Stimulated activated CD8-positive, alpha-beta memory T cell treated with anti-CD3 and anti-CD28 coated beads, Interleukin-12 subunit alpha, Interleukin-12 subunit beta, amount 100 ng/mL, for 24 hours (primary cell): ENCODE measurements around the gene CLCN2.

Source experiments
- DNase-seq: peaks from one replicate; pipeline ENCODE4 v3.0.0-alpha.2; 2020; ENCODE audit errors: extremely low read depth

Gene CLCN2

DNA sequence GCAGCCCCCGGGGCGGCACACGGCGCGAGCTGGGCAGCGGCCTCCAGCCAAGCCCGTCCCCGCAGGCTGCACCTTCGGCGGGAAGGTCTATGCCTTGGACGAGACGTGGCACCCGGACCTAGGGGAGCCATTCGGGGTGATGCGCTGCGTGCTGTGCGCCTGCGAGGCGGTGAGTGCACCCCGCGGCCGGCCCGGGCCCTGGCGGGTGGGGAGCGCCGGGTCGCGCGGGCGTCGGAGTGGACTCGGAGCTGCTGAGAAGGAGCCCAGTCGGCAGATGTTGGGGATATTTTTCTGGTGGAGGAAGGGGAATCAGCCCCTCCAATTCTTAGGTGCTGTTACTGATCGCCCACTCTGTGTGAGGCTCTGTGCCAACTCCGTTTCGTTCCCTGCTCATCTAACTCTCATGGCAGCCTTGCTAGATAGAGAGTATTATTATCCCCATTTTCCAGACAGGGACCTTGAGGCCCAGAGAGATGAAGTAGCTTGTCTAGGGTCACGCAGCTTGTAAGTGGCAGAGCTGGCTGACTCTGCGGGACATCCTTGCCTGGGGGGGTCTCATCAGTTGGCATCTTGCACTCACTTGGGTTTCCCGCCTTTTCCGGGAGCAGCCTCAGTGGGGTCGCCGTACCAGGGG is 19.3 kb upstream of the CLCN2 start:
- no peak for DNase-seq

- no peak for DNase-seq
Observed at GRCh38 chr3:184380185-184380626, 18.8 kb upstream of the CLCN2 start.

GRCh38 chr3:184379358-184380184 is 18.2 kb upstream of the CLCN2 start, which contains the start of gene CHRD:
TSS of gene CHRD (plus strand) at chr3:184380054. CDS start at chr3:184380319, 265 bp downstream.
- DNase-seq: no peak

DNA sequence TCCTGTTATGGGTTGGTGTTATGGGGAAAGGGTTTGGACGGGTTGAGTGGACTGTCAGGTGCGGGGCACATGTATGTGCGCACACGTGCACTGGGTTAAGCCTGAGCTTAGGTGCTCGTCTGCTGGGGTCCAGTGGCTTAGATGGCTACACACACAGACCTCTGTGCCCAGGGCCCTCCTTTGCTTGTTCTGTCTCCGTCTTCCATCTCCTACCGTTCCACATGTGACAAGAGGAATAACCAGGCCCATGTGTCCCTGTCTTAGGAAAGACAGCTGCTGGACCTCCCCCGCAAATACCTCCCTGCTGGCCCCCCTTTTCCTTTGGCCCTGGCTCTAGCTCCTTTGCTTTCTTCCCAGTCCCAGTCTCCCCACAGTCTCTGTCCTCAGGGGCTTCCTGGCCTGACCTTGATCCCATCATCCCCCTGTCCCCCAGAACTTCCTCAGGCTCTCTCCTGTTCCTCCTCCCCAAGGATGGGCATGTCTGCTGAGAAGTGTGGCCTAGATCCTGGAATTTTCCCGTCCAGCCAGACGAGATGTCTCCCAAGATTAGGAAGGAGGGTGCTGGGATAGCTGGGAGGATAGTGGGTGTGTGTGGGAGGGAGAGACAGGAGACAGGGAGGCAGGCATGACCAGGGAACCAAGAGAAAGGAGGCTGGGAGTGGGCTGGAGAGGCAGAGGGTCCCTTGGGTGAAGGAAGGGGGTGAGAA is 17.4 kb upstream of the CLCN2 start:
- no peak for DNase-seq

- DNase-seq: no peak
Observed at GRCh38 chr3:184377882-184378445, 16.6 kb upstream of the CLCN2 start, which contains the start of gene THPO. TSS of gene THPO (minus strand) at chr3:184378207. CDS start at chr3:184376259, 1,948 bp downstream.

- DNase-seq: no peak
Observed at GRCh38 chr3:184377374-184377773, 16.0 kb upstream of the CLCN2 start.

DNA sequence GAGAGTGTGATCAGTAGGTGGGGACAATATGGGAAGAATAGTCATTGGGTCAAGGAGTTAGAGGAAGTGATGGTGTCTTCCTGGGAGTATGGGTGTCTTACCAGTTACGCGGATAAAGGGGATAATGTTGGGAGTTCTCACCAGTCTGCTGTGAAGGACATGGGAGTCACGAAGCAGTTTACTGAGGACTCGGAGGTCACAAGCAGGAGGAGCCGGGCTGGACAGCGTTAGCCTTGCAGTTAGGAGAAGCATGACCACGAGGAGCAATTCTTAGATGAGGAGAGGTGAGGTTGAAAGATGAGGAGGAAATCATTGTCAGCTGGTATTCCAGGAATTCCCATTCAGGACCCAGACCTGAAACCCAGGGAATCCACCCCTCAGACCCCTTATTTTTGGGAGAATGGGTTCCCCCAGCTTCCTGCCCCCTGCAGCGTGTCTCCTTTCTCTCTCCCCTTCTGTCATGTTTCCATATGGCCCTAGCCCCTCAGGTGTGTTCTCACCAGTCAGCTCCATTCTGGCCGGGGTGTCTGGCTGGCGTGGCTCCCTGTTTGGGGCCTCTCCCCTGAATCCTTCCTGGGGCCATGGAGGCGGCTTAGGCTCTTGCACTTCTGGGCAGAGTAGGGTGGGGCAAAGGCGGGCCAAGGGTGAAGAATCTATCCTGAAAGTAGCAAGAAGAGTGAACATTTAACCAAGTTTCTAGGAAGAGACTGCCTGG is 14.5 kb upstream of the CLCN2 start:
- no peak for DNase-seq

DNA sequence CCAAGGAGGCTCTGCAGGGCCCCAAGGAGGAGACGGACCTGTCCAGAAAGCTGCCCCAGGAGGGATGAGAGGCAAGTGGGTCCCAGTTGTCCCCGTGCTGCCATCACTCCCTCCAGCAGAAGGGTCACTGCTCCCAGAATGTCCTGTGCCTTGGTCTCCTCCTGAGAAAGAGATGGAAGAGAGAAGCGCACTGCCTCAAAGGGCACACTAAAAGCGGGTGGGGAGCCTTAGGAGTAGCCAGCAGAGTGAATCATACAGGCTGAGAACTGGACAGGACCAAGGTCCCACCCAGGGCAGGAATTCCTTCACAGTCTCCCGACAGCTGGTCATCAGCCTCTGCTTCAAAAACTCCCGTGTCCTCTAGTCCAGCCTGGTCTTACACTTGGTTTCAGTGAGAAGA is 12.0 kb upstream of the CLCN2 start:
- DNase-seq: no peak

DNA sequence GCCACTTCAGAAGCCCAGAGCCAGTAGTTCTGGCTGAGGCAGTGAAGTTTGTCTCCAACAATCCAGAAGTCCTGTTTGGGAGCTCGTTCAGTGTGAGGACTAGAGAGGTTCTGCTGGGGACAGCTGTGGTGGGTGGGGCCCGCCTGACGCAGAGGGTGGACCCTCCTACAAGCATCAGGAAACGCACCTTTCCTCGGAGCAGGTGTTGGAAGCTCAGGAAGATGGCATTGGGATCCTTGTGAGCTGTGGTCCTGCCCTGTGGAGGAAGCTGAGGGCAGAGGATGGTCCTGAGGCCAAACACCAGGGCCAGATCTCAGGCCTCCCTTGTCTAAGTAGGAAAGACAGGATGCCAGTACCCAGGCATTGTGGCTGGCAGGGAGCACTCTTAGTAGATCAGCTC is 11.5 kb upstream of the CLCN2 start:
- DNase-seq: no peak

- no peak for DNase-seq
Observed at GRCh38 chr3:184372296-184372821, 11.0 kb upstream of the CLCN2 start.

DNA sequence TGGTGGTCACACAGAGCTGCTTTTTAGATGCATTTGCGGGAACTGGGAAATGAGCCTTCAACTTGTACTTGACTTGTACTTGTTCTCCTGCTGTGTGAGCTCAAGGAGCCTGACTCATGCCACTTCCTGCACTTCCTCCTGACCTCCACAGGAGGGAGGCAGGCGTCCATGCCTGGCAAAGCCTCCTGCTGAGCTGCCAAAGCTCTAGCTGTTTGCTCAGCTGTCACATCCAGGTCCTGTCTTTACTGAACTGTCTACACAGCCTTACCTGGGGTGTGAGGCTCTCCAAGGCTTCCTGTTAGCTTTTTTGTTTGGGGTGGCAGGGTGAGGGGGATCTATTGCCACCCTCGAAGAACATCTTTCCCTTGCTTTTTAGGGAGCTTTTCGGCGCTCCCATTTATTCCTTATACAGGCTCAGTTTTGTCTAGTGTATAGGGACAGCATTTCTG is 10.2 kb upstream of the CLCN2 start:
- DNase-seq: no peak

DNA sequence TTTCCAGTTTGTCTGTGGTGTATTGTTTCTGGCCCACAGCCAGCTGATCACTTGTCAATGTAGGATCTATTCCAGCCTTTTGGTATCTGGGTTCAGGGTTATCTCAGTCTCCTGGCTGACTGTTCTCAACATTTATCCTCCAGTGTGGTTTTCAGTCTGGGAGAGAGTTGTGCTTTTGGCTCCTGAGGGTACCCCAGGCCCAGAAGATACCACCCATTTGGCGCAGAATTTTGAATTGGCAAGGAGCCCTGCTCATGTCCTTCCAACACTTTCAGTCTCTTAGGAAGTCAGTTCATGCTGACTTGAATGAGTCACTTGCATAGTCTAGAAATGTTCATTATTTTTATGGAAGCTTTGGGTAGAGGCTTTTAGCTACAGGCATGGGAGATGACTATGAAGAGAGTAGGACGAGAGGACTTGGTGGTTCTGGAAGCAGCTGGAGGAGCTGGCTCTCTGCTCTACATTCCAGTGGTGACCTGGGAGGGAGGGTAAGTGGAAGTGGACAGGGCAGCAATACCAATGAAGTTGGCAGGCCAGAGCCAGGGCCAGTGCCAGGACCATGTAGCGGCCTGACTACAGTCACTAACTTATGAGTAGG is 7.3 kb upstream of the CLCN2 start:
- no peak for DNase-seq

- DNase-seq: no peak
Observed at GRCh38 chr3:184368116-184368515, 6.7 kb upstream of the CLCN2 start.

GRCh38 chr3:184366619-184367289 is 5.3 kb upstream of the CLCN2 start:
- no peak for DNase-seq

- peak; percentile 86 for DNase-seq
Observed at GRCh38 chr3:184362668-184363546, 1.5 kb upstream of the CLCN2 start.

- no peak for DNase-seq
Observed at GRCh38 chr3:184361932-184362667, 695 bp upstream of the CLCN2 start.

DNA sequence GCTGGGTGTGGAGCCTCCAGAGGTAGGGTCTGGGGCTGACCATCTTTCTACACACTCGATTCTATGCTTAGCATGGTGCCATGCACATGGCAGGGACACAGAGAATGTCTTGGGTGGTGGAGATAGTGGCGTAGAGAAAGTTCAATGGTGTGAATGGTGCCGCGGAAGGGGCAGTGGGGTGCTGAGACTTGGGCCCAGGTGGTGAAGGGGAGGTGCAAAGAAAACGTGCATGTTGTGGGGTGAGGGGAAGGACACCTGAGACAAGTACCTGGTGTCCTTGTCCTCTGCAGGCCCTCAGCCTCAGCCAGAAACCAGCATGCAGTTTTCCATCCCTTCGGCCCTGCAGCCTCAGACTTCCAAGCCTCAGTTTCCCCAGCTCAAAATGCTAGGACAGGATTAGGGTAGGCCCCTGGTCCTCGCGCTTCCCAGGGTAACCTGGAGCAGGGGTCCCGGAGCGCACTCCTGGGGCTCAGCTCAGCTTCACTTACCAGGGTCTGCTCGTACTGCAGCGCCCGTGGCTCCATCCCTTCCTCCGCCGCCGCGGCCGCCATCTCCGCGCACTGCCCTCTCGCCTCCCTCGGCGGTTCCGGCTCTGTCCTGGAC is 375 bp downstream of the CLCN2 start:
- DNase-seq: no peak
